ENCODE data around the gene CDYL2.

DNA sequence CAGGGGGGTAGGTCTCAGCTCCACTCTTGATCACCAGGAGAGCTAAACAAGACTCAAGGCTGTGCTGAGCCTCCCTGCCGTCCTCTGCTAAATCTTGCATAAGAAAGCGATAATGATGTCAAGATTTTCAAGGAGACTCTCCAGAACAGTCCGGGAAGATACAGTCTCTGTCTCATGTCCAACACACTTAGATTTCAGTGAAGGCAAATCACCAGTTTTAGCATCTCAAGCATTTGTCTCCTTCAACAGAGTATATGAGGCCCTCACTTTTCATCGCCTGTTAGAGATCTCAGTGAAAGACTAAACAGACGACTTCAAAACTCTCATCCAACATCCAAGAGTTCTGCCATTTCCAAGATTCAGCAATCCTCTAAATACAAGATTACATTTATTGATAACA lies 13.6 kb downstream of the CDYL2 start:
- no peak for TF ChIP-seq TAF1 (IDR thresholded peaks at IDR 0.05; ENCODE audit: borderline replicate concordance, low read depth, low read length)
- TF ChIP-seq, protein P1, sequence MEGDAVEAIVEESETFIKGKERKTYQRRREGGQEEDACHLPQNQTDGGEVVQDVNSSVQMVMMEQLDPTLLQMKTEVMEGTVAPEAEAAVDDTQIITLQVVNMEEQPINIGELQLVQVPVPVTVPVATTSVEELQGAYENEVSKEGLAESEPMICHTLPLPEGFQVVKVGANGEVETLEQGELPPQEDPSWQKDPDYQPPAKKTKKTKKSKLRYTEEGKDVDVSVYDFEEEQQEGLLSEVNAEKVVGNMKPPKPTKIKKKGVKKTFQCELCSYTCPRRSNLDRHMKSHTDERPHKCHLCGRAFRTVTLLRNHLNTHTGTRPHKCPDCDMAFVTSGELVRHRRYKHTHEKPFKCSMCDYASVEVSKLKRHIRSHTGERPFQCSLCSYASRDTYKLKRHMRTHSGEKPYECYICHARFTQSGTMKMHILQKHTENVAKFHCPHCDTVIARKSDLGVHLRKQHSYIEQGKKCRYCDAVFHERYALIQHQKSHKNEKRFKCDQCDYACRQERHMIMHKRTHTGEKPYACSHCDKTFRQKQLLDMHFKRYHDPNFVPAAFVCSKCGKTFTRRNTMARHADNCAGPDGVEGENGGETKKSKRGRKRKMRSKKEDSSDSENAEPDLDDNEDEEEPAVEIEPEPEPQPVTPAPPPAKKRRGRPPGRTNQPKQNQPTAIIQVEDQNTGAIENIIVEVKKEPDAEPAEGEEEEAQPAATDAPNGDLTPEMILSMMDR (IDR thresholded peaks at IDR 0.05) = no peak
- TF ChIP-seq, protein P2, sequence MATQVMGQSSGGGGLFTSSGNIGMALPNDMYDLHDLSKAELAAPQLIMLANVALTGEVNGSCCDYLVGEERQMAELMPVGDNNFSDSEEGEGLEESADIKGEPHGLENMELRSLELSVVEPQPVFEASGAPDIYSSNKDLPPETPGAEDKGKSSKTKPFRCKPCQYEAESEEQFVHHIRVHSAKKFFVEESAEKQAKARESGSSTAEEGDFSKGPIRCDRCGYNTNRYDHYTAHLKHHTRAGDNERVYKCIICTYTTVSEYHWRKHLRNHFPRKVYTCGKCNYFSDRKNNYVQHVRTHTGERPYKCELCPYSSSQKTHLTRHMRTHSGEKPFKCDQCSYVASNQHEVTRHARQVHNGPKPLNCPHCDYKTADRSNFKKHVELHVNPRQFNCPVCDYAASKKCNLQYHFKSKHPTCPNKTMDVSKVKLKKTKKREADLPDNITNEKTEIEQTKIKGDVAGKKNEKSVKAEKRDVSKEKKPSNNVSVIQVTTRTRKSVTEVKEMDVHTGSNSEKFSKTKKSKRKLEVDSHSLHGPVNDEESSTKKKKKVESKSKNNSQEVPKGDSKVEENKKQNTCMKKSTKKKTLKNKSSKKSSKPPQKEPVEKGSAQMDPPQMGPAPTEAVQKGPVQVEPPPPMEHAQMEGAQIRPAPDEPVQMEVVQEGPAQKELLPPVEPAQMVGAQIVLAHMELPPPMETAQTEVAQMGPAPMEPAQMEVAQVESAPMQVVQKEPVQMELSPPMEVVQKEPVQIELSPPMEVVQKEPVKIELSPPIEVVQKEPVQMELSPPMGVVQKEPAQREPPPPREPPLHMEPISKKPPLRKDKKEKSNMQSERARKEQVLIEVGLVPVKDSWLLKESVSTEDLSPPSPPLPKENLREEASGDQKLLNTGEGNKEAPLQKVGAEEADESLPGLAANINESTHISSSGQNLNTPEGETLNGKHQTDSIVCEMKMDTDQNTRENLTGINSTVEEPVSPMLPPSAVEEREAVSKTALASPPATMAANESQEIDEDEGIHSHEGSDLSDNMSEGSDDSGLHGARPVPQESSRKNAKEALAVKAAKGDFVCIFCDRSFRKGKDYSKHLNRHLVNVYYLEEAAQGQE (IDR thresholded peaks at IDR 0.05; ENCODE audit: low read depth, low read length) = no peak
- TF ChIP-seq SMC3 (IDR thresholded peaks at IDR 0.05; ENCODE audit: low read depth, low read length) = no peak
- no peak for TF ChIP-seq SIN3A (IDR thresholded peaks at IDR 0.05; ENCODE audit: borderline replicate concordance, low read depth, low read length)
- no peak for TF ChIP-seq EZH2phosphoT487 (IDR thresholded peaks at IDR 0.05; ENCODE audit: borderline replicate concordance, low read depth)
- TF ChIP-seq FOXJ3 (CRISPR knock-in tag; IDR thresholded peaks at IDR 0.05) = no peak
- no peak for TF ChIP-seq JUND (IDR thresholded peaks at IDR 0.05)
- no peak for TF ChIP-seq POLR2AphosphoS5 (IDR thresholded peaks at IDR 0.05; ENCODE audit: low read depth, low read length)
- no peak for TF ChIP-seq GATA2 (CRISPR knock-in tag; IDR thresholded peaks at IDR 0.05)
